KOPT-K1 (cell line): Measurements from ENCODE around the gene RNF121.

Source experiments
- H3K27ac ChIP-seq: fragments of 200-600 bp; sonication (generic); 2 replicates; pipeline ENCODE4 v1.5.1; 2016; ENCODE audit warnings: antibody characterized with exemption, mild to moderate bottlenecking, low read depth, low read length; ENCODE audit not compliant: poor library complexity, severe bottlenecking
- H3K36me3 ChIP-seq: fragments of 200-600 bp; sonication (generic); 2 replicates; pipeline ENCODE4 v1.5.1; 2017; ENCODE audit warnings: antibody characterized with exemption, mild to moderate bottlenecking, low read length, moderate library complexity; ENCODE audit not compliant: insufficient read depth
- H3K9me3 ChIP-seq: fragments of 200-600 bp; sonication (generic); 2 replicates; pipeline ENCODE4 v1.5.1; 2017; ENCODE audit warnings: antibody characterized with exemption, low read length, mild to moderate bottlenecking; ENCODE audit not compliant: insufficient read depth, poor library complexity, severe bottlenecking

The RNF121 gene

DNA sequence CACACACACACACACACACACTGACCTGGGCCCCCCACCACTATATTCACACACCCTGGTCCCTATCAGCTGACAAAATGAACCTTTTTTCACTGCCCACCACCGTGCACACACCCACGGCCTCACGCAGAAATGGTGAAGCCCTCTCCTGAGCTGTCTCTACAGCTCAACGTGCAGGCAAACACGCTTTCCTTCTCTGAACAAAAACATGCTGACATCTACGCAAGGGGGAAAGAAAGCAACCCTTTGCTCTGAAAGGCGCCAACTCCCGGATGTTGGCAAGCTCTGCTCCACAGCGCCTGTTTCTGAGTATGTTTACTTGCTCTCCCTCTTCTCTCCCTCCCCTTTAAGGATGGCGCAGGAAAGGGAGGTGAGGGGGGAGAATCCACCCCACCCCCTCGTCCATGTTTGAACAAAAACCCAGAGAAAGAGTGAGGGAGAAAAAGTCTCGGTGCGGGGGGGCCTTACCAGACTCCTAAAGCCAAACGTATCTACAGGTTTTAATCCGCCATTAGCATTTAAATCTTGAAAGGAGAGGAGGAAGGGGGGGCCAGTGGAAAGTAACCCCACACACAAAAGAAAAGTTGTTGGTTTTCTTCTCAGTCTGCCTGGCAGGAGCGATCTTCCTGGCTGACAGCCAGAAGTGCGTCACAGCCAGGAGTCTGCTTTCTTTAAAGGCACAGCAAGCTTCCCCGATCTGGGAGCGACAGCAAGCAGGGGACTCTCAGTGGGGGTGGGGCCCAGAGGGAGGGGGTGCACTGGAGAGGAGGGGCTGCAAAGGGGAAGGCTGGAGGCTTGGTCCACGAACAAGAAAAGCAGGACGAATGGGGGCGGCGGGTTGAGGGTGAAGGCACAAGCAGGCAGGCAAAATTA is 111.9 kb downstream of the RNF121 start:
- Histone ChIP-seq H3K36me3 (peaks cover 15% of the 10 kb centered on the region), H3K9me3 (no peaks in the 10 kb centered on the region), H3K27ac (peak overlapping the region; percentile 74)

DNA sequence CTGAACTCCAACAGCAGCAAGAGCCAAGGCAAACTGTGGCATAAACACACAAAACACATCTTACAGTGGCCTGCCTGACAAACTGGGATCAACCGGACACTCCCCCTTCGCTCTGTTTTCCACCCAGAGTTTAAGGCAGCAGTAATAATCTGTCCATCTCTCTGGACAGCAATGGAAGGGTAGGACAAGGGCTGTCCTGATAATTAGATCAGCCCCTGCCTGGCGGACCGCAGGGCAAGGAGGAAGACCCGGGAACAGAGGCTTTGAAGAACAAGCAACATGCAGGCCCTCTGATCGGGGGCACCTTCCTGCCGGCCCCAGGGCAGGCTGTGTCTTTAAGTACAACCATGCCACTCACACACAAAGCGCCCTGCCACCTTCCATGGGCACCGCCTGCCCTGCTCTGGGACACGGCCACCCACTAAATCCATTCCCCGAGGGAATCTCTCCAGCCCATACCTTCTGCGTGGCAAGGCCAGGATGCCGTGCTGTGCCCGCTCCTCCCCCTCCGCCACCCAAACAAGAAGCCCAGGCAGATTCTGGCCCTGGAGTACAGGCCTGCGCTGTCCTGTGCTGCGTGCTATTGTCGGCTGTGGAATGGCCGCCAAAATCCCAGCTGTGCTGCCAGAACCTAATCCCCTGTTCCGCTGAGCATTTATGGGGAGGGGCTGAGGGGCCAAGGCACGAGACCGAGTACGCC is 112.7 kb downstream of the RNF121 start:
- Histone ChIP-seq H3K27ac (peak overlapping the region; percentile 74), H3K36me3 (peaks cover 16% of the 10 kb centered on the region; the same call in 1 of the 2 replicates)

GRCh38 chr11:72042064-72042745 is 113.4 kb downstream of the RNF121 start:
- H3K36me3 ChIP-seq = peaks cover 21% of the 10 kb centered on the region; the same call in 1 of the 2 replicates
- no peaks in the 10 kb centered on the region for H3K9me3 ChIP-seq
- peak overlapping the region; percentile 74 for H3K27ac ChIP-seq

More for the DNA sequence above, 112.7 kb downstream of the RNF121 start:
- H3K9me3 ChIP-seq = no peaks in the 10 kb centered on the region

DNA sequence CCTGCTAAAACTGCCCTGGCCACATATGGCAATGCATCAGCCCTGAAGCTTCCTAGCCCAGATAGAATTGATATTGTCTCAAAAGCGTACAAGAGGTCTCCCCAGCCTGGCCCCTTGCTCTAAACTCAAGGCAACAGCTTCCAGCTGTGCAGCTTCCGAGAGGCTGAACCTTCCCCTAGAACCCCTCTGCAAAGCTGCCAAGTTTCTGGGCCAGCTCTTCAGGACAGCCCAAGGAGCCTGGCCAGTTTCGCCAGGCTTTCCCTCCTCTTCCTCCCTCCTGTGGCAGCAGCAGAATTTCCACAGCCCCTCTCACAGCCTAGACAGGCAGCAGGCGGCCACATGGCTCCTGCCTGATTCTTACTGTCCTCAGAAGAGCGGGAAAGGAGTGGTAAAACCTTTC is 117.0 kb downstream of the RNF121 start:
- H3K27ac ChIP-seq = no peak overlapping the region
- H3K9me3 ChIP-seq = no peaks in the 10 kb centered on the region
- peaks cover 56% of the 10 kb centered on the region for H3K36me3 ChIP-seq
